Anterior cingulate cortex (tissue), 58 donors: ENCODE results near the gene NEMF.
"Not testable (repeated sequence)": the region's sequence is repeated elsewhere in the genome, so short reads cannot be mapped to it uniquely, and the experiment has no call there.

ENCODE experiments used
- DNase-seq, 58 donors: peaks; one replicate each; lab custom pipeline; 2025; lab: John Stamatoyannopoulos, UW

The NEMF gene

DNA sequence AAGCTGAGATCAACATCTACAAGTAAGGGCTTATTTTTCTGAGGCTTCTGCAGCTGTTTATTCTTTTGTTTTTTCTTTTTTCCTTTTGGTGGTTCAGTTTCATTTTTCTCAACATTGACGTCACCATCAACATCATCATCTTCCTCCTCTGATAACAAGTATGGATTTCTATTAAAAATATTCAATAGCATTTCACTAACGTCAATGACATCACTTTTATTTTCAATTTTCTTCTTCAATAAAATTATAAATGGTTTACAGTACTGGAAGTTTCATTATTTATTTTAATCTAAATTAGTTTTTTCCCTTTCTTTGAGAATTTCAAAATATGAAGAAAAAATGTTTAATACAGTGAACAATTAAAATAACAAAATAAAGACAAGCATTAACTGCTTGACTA lies 23.9 kb downstream of the NEMF start:
- no peak for DNase-seq

GRCh38 chr14:49820176-49820575 lies 32.4 kb downstream of the NEMF start:
- DNase-seq: no peak

DNA sequence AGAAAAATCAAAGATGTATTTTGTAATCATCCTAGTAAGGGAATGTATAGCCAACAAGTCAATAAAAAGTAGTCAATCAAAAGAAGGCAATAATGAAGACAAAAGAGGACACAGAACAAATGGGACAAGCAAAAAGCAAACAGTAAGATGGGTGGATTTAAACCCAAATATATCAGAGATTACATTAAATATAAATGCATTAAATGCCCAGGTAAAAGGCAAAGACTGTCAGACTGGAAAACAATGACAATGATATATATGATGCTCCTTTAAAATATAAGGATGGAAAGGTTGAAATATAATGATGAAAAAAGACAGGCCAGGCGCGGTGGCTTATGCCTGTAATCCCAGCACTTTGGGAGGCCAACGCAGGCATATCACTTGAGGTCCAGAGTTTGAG lies 35.7 kb downstream of the NEMF start:
- DNase-seq: no peak

GRCh38 chr14:49816118-49816517 lies 36.5 kb downstream of the NEMF start:
- not testable (repeated sequence) for DNase-seq

- DNase-seq: no peak
Measured at GRCh38 chr14:49808780-49809179, 43.8 kb downstream of the NEMF start.

DNA sequence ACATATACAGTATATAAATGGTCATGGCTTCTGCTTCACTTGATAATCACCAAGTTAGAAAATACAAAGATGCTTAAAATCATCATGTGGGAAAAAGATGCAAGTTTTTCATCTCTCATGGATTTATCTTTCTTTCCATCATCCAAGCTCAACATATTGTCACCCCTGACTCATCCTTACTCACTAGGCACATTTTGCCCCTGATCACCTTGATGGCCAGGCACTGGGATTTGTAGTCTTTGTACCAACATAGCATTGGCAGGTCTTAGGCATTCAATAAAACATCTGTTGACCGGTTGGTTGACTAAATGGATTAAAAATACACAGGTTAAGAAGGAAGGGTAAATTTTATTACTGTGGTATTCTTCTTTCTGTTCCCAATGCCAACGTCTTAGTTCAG lies 56.6 kb downstream of the NEMF start:
- DNase-seq: no peak

DNA sequence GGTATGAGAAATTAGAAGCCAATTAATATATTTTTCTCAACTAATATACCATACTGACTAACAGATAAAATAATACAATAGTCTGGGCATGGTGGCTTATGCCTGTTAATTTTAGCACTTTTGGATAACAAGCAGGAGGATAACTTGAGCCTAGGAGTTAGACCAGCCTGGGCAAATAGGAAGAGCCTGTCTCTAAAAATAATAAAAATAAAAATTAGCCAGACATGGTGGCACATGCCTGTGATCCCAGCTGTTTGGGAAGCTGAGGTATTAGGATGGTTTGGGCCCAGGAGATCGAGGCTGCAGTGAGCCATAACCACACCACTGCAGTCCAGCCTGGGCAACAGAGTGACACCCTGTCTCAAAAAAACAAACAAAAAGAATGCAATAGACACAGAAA lies 60.0 kb downstream of the NEMF start:
- no peak for DNase-seq

- DNase-seq: no peak
Measured at GRCh38 chr14:49786315-49786714, 66.3 kb downstream of the NEMF start.

DNA sequence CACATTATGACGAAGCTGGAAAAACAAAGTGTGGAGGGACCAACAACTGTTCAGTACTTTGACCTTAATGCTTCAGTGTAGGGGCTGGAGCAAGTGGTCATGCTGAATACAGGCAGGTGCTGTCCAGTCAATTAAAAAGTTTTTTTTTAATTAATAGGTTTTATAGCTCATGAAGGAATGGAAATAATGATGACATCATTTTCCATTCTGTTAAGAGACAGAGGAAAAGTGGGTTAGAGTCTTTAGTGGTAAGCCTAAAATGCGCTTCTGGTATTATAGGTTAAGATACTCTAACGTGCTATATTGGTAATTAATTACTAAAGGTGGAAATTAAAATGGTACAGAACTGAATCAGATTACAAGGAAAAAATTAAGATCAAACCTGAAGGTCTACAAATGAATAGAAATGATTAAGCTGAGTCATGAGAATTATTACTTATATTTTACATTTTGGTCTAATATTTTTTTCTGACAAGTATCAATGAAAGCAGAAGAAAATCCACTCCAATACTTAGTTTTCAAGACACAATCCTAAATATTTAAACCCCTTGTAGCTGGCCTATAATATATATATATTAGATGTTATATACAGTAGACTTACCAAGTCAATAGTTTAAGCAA lies 69.1 kb downstream of the NEMF start:
- no peak for DNase-seq

DNA sequence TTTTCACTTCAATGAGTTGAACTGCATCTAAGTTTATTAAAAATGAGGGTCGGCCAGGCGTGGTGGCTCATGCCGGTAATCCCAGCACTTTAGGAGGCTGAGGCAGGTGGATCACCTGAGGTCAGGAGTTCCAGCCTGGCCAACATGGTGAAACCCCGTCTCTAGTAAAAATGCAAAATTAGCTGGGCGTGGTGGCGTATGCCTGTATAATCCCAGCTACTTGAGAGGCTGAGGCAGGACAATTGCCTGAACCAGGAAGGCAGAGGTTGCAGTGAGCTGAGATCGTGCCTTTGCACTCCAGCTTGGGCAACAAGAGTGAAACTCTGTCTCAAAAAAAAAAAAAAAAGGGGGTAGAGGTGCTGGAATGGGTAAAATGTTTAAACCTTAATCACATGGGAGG lies 71.5 kb downstream of the NEMF start:
- DNase-seq: not testable (repeated sequence)

- DNase-seq: no peak
Measured at GRCh38 chr14:49778421-49778820, 74.2 kb downstream of the NEMF start.

DNA sequence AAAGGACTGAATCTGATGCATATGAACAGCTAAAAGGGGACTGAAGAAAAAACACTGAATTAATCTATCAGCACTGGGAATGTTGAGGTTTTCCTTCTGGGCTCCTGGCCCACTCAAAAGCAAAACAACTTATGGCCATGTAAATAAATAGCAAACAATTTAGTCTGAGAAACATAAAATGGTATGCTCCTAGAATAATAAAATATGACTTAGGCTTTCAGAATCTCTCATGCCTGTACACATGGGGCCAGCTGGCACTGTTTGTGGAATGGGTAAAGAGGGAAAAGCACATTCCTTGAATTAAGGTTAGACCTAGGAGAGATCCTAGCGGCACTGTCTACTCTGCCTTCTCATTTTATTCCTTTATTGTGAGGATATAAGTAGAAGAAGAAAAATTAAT lies 78.5 kb downstream of the NEMF start:
- no peak for DNase-seq

GRCh38 chr14:49771691-49772090 lies 80.9 kb downstream of the NEMF start:
- not testable (repeated sequence) for DNase-seq

GRCh38 chr14:49770212-49770817 lies 82.3 kb downstream of the NEMF start:
- DNase-seq: no peak

GRCh38 chr14:49769581-49770211 lies 82.9 kb downstream of the NEMF start:
- no peak for DNase-seq

DNA sequence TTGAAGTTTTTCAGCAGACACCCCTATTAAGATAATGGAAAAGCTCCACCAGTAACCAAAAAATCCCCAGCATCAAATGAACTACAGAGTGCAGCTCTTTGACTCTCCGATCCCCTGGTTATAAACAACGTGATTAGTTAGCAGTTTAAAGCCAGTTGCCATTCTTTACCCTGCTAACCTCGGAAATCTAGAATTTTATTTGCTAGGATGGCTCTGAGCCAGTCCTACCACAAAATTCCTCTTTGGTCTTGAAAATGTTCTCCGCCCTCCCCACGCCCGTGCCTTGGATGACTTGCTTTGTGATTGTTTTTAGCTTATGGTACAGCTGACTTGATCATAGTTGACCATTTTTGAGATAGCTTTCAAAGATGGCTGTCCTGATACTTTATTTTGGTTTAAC lies 83.4 kb downstream of the NEMF start:
- no peak for DNase-seq

DNA sequence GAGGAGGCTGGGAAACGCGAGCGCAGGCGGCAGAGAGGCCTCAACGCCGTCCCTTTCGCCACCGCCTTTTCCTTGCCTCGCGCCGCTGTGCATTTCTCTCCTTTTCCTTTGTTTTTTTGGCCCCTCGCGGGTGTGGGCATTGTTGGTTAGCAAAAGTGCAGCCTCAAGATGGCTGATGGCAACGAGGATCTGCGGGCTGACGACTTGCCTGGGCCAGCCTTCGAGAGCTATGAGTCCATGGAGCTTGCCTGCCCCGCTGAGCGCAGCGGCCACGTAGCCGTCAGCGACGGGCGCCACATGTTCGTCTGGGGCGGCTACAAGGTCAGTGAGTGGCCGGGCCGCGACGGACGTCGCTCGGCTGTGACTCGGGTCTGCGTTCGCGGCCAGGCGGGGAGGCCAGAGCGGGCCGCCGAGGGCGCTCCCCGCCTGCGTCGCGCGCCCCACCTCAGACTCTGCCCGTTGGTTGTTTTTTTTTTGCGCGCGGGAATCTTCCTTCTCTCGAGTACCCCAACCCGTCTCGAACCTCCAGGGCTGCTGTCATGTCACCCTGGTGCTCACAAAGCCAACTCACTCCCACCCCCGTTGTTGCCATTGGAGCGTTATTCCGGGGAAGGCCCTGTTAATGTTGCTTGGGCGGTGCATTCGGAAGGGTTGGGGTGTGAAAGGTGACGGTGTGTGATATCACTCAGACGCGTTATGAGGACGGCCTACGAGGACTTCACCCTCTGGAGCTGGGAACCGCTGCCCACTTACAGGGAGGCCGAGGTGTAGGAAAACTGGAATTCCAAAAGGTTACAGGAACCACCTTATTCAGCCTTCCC lies 84.1 kb downstream of the NEMF start:
- peak in 45 of 58 donors; percentile 7 to 79 (median 46) for DNase-seq

DNA sequence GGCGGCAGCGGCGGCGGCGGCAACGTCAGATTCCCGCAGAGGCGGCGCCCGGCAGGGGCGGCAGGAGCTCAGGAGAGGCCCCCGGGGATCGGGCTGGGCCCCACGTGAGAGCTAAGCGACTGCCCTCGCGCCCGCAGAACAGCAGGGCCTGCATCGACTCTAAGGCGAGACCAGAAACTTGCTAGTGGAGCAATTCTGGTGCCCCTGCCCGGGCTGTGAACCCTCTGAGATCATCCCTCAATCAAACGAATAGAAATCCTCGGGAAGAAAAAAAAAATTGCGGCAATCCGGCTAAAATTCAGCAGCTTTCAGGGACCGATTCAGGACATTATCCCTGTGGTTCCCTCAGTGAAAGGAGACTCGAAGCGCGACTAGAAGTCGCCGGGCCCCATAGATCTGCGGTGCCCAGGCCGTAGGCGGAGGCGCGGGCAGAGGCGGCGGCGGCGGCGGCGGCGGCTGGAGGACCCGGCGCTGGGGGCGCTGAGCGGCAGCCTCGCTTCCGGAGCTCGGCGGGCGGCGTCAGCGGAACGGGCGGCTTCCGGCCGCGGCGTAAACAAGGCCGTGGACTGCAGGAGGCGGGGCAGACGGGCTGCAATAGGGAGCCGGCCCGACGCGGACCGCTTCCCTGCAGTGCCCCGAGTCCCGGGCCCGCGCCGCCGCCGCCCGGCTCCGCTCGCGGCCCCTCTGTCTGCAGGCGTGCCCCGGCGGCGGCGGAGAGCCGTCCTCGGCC lies 84.9 kb downstream of the NEMF start, which contains the start of gene KLHDC2:
Gene KLHDC2 (plus strand): TSS at position 583 of the 730 bp plus-strand sequence. CDS start 316 bp downstream, outside the sequence.
- peak; percentile 32 to 89 (median 78) for DNase-seq

DNA sequence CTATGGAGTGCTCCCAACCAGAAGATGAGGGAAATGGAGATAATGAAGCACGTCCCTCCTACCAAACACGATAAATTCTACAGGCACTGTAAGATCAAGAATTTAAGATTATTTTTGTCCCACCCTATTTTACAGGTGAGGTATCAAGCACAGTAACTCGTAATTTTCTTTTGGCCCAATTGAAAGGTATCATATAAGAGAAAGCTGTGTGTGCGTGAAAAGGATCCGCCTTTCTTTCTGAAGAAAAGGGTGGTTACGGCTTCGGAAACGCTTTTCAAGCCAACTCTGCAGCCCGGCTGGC lies 85.4 kb downstream of the NEMF start:
- DNase-seq: no peak

DNA sequence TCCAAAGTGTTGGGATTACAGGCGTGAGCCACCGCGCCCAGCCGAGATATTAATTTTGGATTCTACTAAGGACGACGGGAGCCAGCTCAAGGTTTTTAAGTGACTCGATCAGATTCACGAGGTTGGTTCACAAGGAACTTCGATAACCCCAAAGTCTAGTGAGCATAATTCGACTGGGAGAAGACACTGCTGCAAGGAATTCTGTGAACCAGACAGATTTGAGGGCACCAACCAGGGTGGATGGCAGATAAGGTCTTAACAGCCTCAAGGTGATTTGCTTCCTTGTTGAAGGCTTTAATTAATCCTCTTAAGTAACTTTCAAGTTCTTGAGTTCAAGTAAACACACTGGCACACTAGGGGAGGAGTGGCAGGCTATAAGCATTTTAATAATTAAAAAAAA lies 85.7 kb downstream of the NEMF start:
- DNase-seq: no peak
